Prostate gland (tissue), 2 donors: ENCODE data around the gene CHTF18. TPM values are rescaled to one million over a fixed set of nuclear protein-coding genes. Genes with fewer than 3 reads are reported as not detected.

Source experiments
- DNase-seq: peaks from one replicate; pipeline ENCODE4 v3.0.0-alpha.2; 2019; ENCODE audit warnings: low spot score
- H3K27ac ChIP-seq, 2 donors: fragments of 200-600 bp; sonication (generic); 2 replicates each; pipeline ENCODE4 v1.5.1; 2017 to 2019
- H3K27me3 ChIP-seq: fragments of 200-600 bp; sonication (generic); replicated peaks from 2 replicates; pipeline ENCODE4 v1.5.1; 2019; ENCODE audit not compliant: insufficient read depth
- H3K36me3 ChIP-seq, 2 donors: fragments of 200-600 bp; sonication (generic); 1 replicate in 1 of 2; 2 replicates in 1 of 2; pipeline versions ENCODE4 v1.5.1 to v1.8.1; 2017 to 2019
- H3K4me1 ChIP-seq: fragments of 200-600 bp; sonication (generic); replicated peaks from 2 replicates; pipeline ENCODE4 v1.5.1; 2019
- H3K4me3 ChIP-seq, 2 donors: fragments of 200-600 bp; sonication (generic); 2 replicates each; pipeline ENCODE4 v1.5.1; 2017 to 2019
- H3K9me3 ChIP-seq: fragments of 200-600 bp; sonication (generic); 2 replicates; pipeline ENCODE4 v1.5.1; 2017
- CTCF ChIP-seq, 4 experiments: fragments of 200-600 bp in 2 of 4; fragments of 450-650 bp in 2 of 4; sonication (generic) in 2 of 4; IDR thresholded peaks; 1 replicate in 3 of 4; 2 replicates in 1 of 4; pipeline ENCODE4 v1.5.1; 2016 to 2019; ENCODE audit warnings: antibody characterized with exemption in 4 of 4, mild to moderate bottlenecking in 2 of 4, moderate library complexity in 2 of 4
- POLR2A ChIP-seq: fragments of 450-650 bp; IDR thresholded peaks from one replicate; pipeline ENCODE4 v1.6.1; 2016; ENCODE audit warnings: antibody characterized with exemption, mild to moderate bottlenecking
- POLR2AphosphoS5 ChIP-seq: sonication (generic); formaldehyde crosslinking; IDR thresholded peaks from one replicate; pipeline ENCODE4 v1.6.1; 2017; ENCODE audit warnings: antibody characterized with exemption
- WGBS: methylation state at CpG from one replicate; pipeline ENCODE4 v1.1.5; 2018; 5-methylcytosine and 5-hydroxymethylcytosine counted together
- intact Hi-C: fragments of 100-400 bp; cut with DNase I; formaldehyde crosslinking; loops from one replicate; pipeline ENCODE4 v1.14.2; 2022
- total RNA-seq, 2 donors: library from RNA; depleted of rRNA; stranded (reverse); fragments of >200 nt; gene quantifications; one replicate each; pipeline ENCODE4 v1.1.0, GENCODE V29; 2016

Gene CHTF18
- total RNA-seq, 2 donors from 2014 or later = 7.8 to 57.5 TPM

GRCh38 chr16:787321-787966, 976 bp upstream of the CHTF18 start:
- DNase-seq = no peak
- H3K4me1 ChIP-seq = peaks cover 5% of the 10 kb centered on the region
- peaks cover 5% of the 10 kb centered on the region for H3K27me3 ChIP-seq
- H3K4me3 ChIP-seq = peak overlapping the region; percentile 91 to 99
- no peaks in the 10 kb centered on the region for H3K36me3 ChIP-seq
- intact Hi-C loops = loop anchor here (5.0 kb wide), 1 partner anchor 75 kb away; no protein-coding TSS in a partner anchor
- peak overlapping the region; percentile 39 to 53 for H3K27ac ChIP-seq
- WGBS = 19% methylated on average over 36 of the region's 47 CpGs
- H3K9me3 ChIP-seq = no peaks in the 10 kb centered on the region
- TF ChIP-seq POLR2A = no peak
- no peak for TF ChIP-seq POLR2AphosphoS5
- TF ChIP-seq CTCF (IDR thresholded peaks at IDR 0.05) = no peak

DNA sequence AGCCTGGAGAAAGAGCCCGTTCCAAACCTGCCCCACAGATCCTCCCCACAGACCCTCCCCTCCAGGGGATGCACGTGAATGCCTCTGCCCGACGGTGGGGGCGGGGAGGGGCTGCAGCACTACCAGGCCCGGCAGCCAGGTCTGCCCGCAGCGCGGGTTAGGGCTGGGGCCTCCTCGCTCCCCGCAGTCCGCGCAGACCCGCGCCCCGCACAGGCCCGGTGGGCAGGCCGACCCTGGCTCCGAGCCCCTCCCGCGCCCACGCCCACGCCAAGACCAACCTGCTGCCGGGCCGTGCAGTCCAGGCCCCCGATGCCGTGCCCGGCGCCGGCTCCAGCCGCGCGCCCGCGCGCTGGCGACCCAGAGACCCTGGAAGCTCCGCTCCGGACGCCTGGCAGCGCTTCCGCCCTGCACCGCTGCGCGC, 432 bp upstream of the CHTF18 start, which contains the start of gene RPUSD1:
Gene RPUSD1 (minus strand): TSS at position 404 of the 421 bp plus-strand sequence. CDS start 644 bp downstream, outside the sequence.
- no peak for DNase-seq
- peaks cover 3% of the 10 kb centered on the region for H3K27me3 ChIP-seq
- intact Hi-C loops = loop anchor here (5.0 kb wide), 1 partner anchor 76 kb away; no protein-coding TSS in a partner anchor
- WGBS = 0% methylated on average over 16 of the region's 45 CpGs
- H3K4me1 ChIP-seq = peaks cover 5% of the 10 kb centered on the region
- H3K27ac ChIP-seq = peak within 1 kb of the TSS; percentile 39 to 53
- TF ChIP-seq POLR2A (no peak), POLR2AphosphoS5 (no peak), CTCF (IDR thresholded peaks at IDR 0.05) (peak in 1 of 4 experiments; percentile 28)
- no peaks in the 10 kb centered on the region for H3K36me3 ChIP-seq
- H3K9me3 ChIP-seq = no peaks in the 10 kb centered on the region
- peak within 1 kb of the TSS; percentile 91 to 99 for H3K4me3 ChIP-seq

DNA sequence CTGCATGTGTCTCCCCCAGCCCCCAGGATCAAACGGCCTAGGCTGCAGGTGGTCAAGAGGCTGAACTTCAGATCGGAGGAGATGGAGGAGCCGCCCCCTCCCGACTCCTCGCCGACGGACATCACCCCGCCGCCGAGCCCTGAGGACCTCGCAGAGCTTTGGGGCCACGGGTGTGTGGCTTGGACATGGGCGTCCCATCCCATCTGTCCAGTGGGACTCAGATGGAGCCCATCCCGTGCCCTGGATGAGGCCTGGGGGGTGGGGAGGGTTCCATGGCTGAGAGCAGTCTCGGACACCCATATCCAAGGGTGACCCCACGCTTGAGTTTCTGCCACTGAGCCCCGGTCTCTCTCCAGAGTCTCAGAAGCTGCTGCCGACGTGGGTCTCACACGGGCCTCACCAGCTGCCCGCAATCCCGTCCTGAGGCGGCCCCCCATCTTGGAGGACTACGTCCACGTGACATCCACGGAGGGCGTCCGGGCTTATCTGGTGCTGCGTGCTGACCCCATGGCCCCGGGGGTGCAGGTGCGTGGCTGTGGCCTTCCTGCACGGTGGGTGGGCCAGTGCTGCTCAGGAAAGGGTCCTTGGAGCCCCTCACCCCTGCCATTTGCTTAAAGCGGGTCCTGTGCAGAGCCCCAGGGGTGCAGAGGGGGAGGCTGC, 901 bp downstream of the CHTF18 start:
- no peaks in the 10 kb centered on the region for H3K36me3 ChIP-seq
- DNase-seq = no peak
- WGBS = 69% methylated on average over 33 of the region's 33 CpGs
- H3K9me3 ChIP-seq = no peaks in the 10 kb centered on the region
- no peaks in the 10 kb centered on the region for H3K27me3 ChIP-seq
- intact Hi-C loops = loop anchor here (5.0 kb wide), 1 partner anchor 77 kb away; no protein-coding TSS in a partner anchor
- TF ChIP-seq CTCF (IDR thresholded peaks at IDR 0.05) (no peak), POLR2AphosphoS5 (no peak), POLR2A (no peak)
- no peak overlapping the region for H3K27ac ChIP-seq
- peaks cover 5% of the 10 kb centered on the region for H3K4me1 ChIP-seq
- peak overlapping the region; percentile 91 to 99 for H3K4me3 ChIP-seq

DNA sequence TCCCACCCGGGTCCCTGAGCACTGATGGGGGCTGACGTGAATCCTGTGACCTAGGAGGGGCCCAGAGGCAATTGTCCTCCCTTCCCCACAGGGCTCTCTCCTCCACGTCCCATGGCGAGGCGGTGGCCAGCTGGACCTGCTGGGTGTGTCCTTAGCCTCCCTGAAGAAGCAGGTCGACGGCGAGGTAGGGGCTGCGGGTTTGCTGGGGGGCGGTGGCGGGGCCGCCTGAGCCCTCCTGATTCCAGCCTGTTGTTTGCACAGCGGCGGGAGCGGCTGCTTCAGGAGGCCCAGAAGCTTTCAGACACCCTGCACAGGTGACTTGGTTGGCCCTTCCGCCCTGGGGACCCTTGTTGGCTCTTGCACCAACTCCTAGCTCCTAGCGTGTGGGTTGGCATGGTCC, 1.7 kb downstream of the CHTF18 start:
- 89% methylated on average over 17 of the region's 17 CpGs for WGBS
- H3K4me3 ChIP-seq = no peak overlapping the region
- H3K36me3 ChIP-seq = no peaks in the 10 kb centered on the region
- TF ChIP-seq POLR2AphosphoS5 = no peak
- no peak for TF ChIP-seq CTCF (IDR thresholded peaks at IDR 0.05)
- TF ChIP-seq POLR2A = no peak
- H3K27me3 ChIP-seq = no peaks in the 10 kb centered on the region
- peaks cover 5% of the 10 kb centered on the region for H3K4me1 ChIP-seq
- H3K9me3 ChIP-seq = no peaks in the 10 kb centered on the region
- no peak for DNase-seq
- intact Hi-C loops = no loop called here
- H3K27ac ChIP-seq = no peak overlapping the region
